DMS114 treated with DMSO at 0.1 percent for 48 hours (cell line): ENCODE data around the gene ZDHHC19.
"Not testable (repeated sequence)": the region's sequence is repeated elsewhere in the genome, so short reads cannot be mapped to it uniquely, and the experiment has no call there.

Experiments used
- DNase-seq: peaks from one replicate; lab custom pipeline; 2025; ENCODE audit not compliant: unreplicated experiment; lab: John Stamatoyannopoulos, UW

ZDHHC19 gene

GRCh38 chr3:196205442-196206205, 5.6 kb downstream of the ZDHHC19 start:
- not testable (repeated sequence) for DNase-seq

DNA sequence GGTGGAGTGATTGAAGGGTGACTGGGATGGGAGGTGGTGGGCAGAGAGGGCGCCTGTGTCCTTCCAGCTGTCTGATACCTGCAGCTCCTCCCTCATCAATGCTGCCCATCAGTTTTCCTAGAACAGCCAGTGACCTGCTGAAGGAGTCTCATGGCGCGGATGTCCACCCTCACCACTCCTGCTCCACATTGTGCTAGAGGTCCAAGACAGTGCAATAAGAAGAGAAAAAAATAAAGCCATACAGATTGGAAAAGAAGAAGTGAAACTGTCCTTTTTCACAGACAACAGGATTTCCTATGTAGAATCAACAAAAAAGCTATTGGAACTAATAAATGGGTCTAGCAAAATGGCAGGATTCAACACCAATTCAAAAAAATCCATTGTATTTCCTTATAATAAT, 7.4 kb downstream of the ZDHHC19 start:
- no peak for DNase-seq

- no peak for DNase-seq
Observed at GRCh38 chr3:196202516-196202970, 8.7 kb downstream of the ZDHHC19 start.

- DNase-seq: no peak
Observed at GRCh38 chr3:196198771-196199753, 12.1 kb downstream of the ZDHHC19 start.

DNA sequence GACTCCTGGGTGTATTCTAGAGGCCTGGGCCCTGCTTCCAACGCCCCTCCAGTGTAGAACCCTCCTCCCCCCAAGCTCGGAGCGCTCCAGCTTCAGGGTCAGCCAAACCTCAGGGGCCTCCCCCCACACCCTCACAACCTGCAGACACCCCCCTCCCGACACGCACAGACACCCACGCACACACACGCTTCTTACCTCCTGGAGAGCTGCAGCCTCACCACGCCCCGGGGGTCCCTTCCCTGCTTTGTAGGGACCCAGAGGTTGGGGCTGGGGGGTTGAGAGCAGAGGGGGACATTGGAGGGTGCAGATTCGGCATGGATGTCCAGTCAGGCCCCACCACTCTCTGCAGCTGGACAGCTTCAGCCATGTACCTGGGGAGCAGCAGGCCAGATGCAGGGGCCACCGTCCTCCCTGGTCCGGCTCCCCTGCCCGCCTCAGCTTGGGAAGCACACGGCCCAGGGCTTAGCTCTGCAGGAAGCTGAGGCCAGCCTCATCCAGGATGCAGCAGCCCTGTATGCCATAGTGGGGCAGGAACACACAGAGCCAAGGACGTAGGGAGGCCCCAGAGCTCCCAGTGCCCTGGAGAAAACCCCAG, 13.0 kb downstream of the ZDHHC19 start:
- no peak for DNase-seq

DNA sequence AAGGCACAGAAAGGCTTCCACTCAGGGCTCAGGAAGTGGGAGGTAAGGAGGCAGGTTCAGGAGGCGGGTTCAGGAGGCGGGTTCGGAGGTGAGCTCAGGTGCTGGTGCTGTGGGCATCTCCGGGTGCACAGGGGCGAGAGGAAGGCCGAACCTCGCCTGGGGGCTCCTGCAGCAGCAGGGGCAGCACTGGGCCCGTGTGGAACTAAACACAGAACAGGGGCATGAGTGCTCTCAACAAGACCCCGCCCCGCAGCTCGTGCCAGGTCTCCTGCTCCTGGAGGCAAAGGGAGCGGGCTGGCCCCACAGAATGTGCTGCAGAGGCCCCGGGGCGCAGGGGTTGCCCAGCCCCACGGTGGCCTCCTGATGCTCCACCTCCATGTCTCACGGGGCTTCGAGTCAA, 13.7 kb downstream of the ZDHHC19 start:
- DNase-seq: no peak

GRCh38 chr3:196195664-196196265, 15.4 kb downstream of the ZDHHC19 start:
- DNase-seq: no peak

GRCh38 chr3:196194542-196194915, 16.7 kb downstream of the ZDHHC19 start:
- no peak for DNase-seq

DNA sequence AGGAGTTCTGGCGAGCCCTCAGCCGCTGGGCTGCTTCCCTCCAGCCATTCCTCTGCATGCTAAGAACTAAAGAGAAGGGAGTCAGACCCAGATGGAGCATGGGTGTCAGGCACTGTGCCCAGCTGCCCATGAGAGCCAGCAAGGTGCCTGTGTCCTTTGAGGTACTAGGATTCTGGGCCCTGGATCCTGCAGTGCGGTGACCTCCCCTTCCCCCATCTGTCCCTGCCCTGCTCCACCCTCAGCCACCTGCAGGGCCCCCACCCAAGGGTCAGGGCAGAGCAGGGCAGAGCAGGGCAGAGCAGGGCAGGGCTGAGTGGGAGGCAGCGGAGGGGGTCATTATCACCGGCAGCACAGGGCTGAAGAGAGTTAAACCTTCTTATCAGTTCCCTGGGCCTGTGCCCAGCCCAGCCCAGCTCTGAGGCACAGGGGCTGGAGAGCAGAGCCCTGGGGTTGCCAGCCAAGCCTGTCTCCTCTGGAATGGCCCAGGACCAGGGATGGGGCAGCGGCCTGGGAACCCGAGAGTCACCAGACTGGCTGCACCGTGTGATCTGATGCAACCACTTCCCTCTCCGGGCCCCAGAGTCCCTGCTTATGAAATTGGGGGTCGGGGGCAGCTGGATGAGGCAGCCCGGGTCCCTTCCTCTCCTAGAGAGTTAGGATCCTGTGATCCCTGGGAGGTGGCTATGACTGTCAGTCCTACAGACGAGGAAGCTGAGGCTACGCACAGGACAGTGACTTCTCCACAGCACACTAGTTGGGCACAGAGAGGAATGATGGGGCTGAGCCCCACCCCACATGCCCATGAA, 17.3 kb downstream of the ZDHHC19 start:
- DNase-seq: no peak

GRCh38 chr3:196193133-196193735, 18.0 kb downstream of the ZDHHC19 start:
- DNase-seq: no peak

- no peak for DNase-seq
Observed at GRCh38 chr3:196192524-196193051, 18.6 kb downstream of the ZDHHC19 start.

DNA sequence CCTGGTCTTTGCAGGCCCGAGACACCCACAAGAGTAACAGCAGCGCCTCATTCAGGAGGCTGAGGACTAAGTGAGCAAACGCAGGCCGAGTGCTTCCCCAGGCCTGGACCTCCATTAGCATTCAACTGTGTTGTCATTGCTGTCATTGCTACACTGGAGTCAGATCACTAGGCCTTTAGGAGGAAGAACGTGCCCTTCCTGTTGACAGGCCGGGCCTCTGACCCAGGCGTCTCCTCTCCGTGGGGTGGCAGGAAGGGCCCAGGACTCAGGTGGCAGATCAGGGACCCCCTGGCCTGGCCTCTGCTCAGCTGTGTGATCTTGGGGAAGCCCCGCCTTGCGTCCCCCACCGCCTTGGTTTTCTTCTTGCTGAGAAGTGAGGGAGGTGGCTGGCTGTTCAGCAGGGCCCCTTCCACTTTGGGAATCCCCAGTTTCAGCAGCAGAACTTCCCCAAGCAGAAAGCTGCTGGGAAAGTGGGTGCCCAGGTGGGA, 19.1 kb downstream of the ZDHHC19 start:
- no peak for DNase-seq

DNA sequence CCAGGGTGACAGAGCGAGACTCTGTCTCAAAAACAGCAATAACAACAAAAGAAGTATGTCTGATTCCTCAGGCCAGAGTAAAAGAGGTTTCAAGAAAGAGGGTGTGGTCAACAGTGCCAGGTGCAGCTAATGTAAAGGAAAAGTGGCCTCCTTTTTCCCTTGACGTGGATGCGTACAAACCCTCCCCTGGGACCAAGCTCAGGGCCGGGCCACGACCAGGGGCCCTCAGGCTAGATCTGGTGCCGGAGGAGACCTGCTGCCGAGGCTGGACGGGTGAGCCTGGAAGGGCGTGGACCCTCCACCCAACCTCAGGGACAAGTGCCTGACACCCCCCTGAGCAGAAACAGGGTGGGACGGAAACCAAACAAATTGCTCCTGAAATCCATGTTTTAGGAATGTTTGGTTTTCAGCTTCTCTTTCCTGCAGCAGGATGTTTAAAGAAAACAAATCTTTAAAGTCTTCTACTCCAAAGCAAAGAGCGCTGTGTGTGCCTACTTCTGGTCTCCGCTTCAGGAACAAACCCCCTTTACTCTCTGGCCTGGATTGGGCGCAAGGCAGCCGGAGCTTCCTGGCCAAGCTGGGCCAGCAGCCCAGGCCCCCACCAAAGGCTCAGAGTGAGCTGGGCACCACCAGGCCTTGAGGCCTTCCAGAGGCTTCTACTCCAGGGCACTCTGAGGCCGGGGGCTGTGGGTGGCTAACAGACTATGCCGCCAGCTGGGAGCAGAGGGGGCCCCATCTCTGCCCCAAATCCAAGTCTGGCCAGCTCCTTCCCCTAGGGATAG, 21.4 kb downstream of the ZDHHC19 start:
- no peak for DNase-seq

DNA sequence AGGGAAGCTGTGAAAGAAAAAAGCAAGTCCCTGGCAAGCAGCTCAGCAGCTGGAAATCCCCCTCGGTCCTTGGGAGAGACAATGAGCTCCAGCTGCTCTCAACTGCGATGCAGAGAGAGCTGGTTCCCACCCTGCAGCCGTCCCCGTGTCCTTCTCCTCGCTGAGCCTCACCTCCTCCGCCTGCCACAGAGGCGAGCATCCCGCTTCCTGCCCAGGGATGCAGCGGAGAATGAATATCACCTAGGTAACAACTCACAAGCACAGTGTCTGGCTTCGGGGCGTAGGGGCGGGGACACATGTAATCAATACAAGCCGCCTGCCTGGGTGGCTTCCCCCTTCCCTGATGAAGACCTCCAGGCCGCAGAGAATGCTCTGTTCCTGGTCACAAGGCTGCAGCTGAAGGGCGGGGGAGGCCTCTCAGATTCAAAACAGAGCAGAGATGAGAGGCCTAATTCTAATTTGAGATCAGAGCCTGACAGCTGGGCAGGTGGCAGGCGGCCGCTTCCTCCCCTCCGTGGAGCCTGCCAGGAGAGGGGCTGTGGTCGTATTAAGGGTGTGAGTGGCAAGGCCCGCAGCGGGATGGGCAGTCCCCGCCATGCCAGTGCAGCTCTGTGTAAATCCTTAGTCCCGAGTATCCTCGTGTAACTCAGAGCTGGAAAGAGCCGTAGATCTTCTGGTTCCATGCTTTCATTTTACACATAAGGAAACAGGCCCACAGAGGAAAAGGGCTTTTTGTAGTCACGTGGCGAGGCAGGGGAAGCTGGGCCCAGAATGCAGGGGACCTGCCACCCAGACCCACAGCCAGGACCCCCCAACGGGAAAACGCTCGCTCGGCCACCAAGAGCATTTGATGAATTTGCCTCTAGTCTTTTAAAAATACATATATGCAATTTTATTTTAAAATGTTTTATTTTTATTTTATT, 24.3 kb downstream of the ZDHHC19 start:
- DNase-seq: no peak

DNA sequence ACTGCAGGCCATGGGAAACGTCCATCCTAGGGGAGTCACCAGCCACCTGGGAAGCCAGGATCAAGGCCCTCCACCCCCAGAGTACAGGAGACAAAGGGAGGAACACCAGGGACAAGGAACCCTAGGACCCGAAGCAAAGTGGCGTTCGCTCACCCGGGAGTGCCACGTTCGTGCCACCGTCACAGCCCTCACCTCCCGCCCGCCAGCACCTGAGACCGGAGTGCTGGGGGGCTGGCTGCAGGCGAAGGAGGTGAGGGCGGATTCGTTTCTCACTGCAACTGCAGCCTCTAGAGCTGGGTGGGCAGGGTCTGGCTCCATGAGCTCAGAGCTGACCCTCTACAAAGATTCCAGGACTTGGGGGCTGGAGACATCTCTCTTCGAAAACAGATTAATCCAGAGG, 26.3 kb downstream of the ZDHHC19 start:
- DNase-seq: no peak

- not testable (repeated sequence) for DNase-seq
Observed at GRCh38 chr3:196184169-196184432, 27.1 kb downstream of the ZDHHC19 start.

GRCh38 chr3:196181127-196181546, 30.1 kb downstream of the ZDHHC19 start:
- no peak for DNase-seq

GRCh38 chr3:196180346-196180745, 30.9 kb downstream of the ZDHHC19 start:
- DNase-seq: no peak
